Right cardiac atrium (tissue), 5 donors: Measurements from ENCODE around the gene LANCL2. TPM values are rescaled to one million over a fixed set of nuclear protein-coding genes. Genes with fewer than 3 reads are reported as not detected.
A peak's percentile ranks its signal among the peaks of the same experiment; 100 is the strongest.
"Not testable (repeated sequence)": the region's sequence is repeated elsewhere in the genome, so short reads cannot be mapped to it uniquely, and the experiment has no call there.

Source experiments
- ATAC-seq, 2 donors: fragments of 200-7000 bp; cut with Tn5 transposase; one replicate each; pipeline versions ENCODE4 v1.8.0 to v1.9.1; 2020; ENCODE audit warnings: moderate library complexity in 2 of 2, mild to moderate bottlenecking in 1 of 2
- DNase-seq, 3 donors: peaks; one replicate each; pipeline ENCODE4 v3.0.0-alpha.2; 2020
- H3K27ac ChIP-seq: one replicate; pipeline ENCODE4 v1.5.1; 2013; ENCODE audit warnings: mild to moderate bottlenecking, low read length, control low read depth, moderate library complexity
- H3K27me3 ChIP-seq: one replicate; pipeline ENCODE4 v1.6.1; 2013; ENCODE audit not compliant: control insufficient read depth, insufficient read depth
- H3K4me1 ChIP-seq: one replicate; pipeline ENCODE4 v1.6.1; 2013; ENCODE audit warnings: low read length; ENCODE audit not compliant: control insufficient read depth, insufficient read depth
- H3K4me3 ChIP-seq: one replicate; pipeline ENCODE4 v1.5.1; 2013; ENCODE audit warnings: low read length, control low read depth
- H3K9me3 ChIP-seq: one replicate; pipeline ENCODE4 v1.6.1; 2013; ENCODE audit warnings: low read length; ENCODE audit not compliant: control insufficient read depth
- WGBS: extraction: QIAGEN DNeasy Blood & Tissue Kit; methylation state at CpG from one replicate; pipeline ENCODE4 v1.1.7; 2013; 5-methylcytosine and 5-hydroxymethylcytosine counted together
- intact Hi-C, 4 donors: fragments of 100-400 bp; cut with DNase I; formaldehyde crosslinking; loops; one replicate each; pipeline versions ENCODE4 v1.11.0 to v1.14.0; 2022 to 2023
- polyA plus RNA-seq: library from polyadenylated mRNA; stranded (reverse); fragments of 200-250 nt; gene quantifications from one replicate; pipeline ENCODE4 v1.2.3, GENCODE V29; 2013
- total RNA-seq, 4 donors: library from RNA; stranded (reverse); fragmentation: NEBNext Ultra II Directional; extraction: Animal tissue kit (Norgen Biotek cat#: 25700); gene quantifications; one replicate each; pipeline ENCODE4 v1.2.1, GENCODE V29; 2021
- donor health status: healthy with polysubstance abuse.
- donor health status: DM: no; HTN: yes; CAD: no.
- donor health status: DM: no; HTN: no; CAD: no.
- donor health status: DM: no; HTN: yes; CAD: no; lungs with severe emphysema.
- donor health status: DM: yes; HTN: yes; CAD: no.

The LANCL2 gene
- total and polyA plus RNA-seq, 5 donors, result 4.2 to 9.9 (median 8.7) TPM

DNA sequence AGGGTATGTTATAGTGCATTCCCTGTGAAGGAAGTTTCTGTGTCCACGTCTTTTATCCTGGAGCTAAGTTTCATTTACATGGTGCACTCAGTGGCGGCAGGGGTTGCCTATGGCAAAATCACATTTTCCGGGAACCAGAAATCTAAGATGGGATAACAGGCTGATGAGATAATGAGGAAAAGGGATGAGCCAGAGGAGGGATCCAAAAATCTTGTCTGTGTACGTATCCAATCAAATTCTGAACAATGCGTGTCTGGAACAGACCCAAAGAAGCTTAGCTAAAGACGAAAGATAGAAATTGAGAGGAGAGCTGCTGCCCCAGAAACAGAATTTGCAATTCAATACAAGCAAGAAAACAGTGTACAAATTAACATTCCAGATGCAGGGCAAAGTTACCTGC lies 16.1 kb downstream of the LANCL2 start:
- 81% methylated on average over 6 of the region's 6 CpGs for WGBS
- H3K4me3 ChIP-seq, result no peak overlapping the region
- DNase-seq, result no peak
- intact Hi-C loops, result no loop called here
- no peaks in the 10 kb centered on the region for H3K9me3 ChIP-seq
- H3K4me1 ChIP-seq, result no peaks in the 10 kb centered on the region
- no peak for ATAC-seq
- no peaks in the 10 kb centered on the region for H3K27me3 ChIP-seq
- H3K27ac ChIP-seq, result no peak overlapping the region

DNA sequence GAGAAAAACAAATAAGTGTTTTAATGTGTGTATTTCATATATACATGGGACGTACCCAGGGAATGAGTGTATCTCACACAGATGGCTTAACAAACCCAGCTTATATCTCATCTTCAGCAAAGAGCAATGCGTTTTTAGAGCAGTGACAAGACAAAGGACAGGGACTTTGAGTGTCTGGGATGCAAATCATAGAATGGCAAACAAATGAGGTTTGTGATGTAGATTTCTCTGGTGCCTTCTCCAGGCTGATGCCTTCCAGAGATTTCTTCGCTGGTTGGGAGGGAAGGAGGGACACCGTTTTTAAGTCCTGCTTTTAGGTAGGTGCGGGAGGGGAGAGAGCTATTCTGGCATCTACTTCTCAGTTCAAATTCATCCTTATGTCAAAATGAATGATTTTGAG lies 16.6 kb downstream of the LANCL2 start:
- Histone ChIP-seq H3K4me3 (no peak overlapping the region), H3K4me1 (no peaks in the 10 kb centered on the region), H3K27me3 (no peaks in the 10 kb centered on the region), H3K27ac (no peak overlapping the region), H3K9me3 (no peaks in the 10 kb centered on the region)
- intact Hi-C loops, result no loop called here
- WGBS, result 93% methylated on average over 5 of the region's 5 CpGs
- DNase-seq (no peak), ATAC-seq (no peak)

DNA sequence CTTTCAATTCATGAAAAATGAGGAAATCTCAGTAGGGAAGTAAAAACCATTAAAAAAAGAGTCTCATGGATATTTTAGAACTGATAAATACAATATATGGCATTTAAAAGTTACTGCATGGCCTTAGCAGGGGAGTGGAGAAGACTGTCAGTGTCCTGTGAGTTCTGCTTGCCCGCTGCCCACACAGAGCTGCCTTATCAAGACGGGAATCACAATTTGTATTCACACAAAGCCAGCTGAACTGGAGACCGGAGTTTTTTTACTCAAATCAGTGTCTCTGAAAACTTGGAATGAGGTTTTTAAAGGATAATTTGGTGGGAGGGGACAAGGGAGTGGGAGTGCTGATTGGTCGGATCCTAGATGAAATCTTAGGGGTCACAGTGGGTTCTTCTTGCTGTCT lies 17.1 kb downstream of the LANCL2 start:
- Histone ChIP-seq H3K9me3 (no peaks in the 10 kb centered on the region), H3K27ac (no peak overlapping the region), H3K4me1 (no peaks in the 10 kb centered on the region), H3K27me3 (no peaks in the 10 kb centered on the region), H3K4me3 (no peak overlapping the region)
- ATAC-seq (no peak), DNase-seq (no peak)
- WGBS, result 93% methylated on average over 4 of the region's 4 CpGs
- intact Hi-C loops, result no loop called here

DNA sequence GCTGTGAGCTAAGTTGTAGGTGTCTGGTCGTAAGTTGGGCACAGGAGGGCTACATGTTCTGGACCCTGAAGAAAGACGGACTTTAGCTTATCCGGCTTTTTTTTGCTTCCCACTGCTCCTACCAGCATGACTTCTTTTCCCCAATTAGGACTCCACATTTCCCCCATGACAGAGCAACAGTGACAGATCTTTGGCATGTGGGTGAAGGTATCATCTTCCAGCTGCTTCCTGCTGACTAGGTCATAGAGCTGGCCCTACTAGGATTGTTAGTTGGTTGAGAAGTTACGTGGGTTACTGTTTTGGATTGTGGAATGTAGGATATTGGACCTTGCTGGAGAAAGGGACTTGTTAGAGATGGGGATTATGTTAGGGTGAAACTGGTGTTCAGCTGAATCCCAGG lies 21.4 kb downstream of the LANCL2 start:
- Histone ChIP-seq H3K27me3 (no peaks in the 10 kb centered on the region), H3K9me3 (no peaks in the 10 kb centered on the region), H3K27ac (no peak overlapping the region), H3K4me3 (no peak overlapping the region), H3K4me1 (no peaks in the 10 kb centered on the region)
- intact Hi-C loops, result no loop called here
- WGBS, result 97% methylated on average over 4 of the region's 4 CpGs
- no peak for ATAC-seq
- DNase-seq, result no peak

DNA sequence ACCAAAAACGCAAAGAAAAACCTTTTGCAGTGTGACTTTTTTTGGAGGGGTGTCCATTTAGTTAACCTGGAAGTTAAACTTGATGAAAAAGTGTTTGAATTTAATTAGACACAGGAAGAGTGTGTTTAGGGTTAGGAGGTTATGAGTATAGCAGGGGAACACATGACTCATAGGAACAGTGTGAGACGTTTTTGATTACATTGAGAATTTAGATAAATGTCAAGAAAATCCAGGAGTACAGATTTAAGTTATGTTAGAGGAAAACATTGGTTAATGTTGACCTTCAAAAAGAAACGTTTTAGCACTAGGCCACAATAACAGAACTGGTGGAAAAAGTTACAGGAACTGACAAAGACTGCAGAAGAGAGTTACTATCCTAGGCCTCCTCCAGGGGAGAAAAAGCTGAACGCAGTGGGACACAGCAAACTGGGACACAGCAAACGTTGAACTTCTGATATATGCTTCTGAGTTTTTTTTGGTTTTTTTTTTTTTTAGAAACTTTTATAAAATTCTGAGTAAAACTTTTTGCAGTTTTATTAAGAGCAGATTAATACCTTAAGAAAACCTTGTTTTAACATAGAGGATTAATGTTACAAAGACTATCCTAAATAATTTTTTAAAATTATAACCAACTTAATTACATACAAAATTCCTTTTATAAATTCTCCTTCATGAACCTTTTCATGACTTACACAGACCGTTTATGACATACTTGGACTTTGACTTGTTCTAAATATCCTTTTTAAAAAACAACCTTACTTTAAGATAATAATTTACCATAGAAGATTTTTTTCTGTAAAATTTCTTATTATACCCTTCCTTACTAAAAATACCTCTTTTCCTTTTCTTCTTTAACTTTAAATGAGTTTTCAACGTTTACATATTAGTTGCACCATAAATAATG lies 22.2 kb downstream of the LANCL2 start:
- DNase-seq (no peak), ATAC-seq (no peak)
- intact Hi-C loops, result no loop called here
- no peak overlapping the region for H3K4me3 ChIP-seq
- no peak overlapping the region for H3K27ac ChIP-seq
- no peaks in the 10 kb centered on the region for H3K27me3 ChIP-seq
- no peaks in the 10 kb centered on the region for H3K4me1 ChIP-seq
- 88% methylated on average over 7 of the region's 7 CpGs for WGBS
- H3K9me3 ChIP-seq, result no peaks in the 10 kb centered on the region

DNA sequence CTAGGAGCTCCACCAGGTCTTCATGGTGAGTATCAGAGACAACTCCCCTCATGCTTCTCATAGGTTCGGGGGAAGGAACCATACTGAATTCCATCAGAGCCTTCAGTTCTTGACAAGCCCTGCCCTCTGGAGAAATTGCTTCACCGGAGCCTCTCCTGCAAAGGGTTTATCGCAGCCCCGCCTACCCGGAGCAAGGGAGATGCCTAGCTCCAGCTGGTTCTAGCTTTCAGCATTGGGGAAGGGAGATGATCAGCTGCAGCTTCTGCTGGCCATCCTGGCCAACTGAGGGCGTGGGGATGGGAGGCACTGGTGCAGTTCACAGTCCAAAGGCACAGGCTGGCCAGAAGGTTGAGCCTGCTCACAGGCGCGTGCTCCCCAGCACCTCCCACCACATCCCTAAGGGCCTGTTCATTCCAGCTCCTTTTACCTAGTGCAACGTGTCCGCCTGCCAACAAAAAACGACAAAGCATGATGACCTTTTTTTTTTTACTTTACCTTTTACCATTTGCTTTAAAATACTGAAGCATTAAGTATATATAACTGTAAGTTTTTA lies 31.2 kb downstream of the LANCL2 start:
- intact Hi-C loops, result no loop called here
- DNase-seq (no peak), ATAC-seq (no peak)
- Histone ChIP-seq H3K27ac (no peak overlapping the region), H3K4me3 (no peak overlapping the region), H3K9me3 (no peaks in the 10 kb centered on the region), H3K27me3 (no peaks in the 10 kb centered on the region), H3K4me1 (no peaks in the 10 kb centered on the region)
- 89% methylated on average over 11 of the region's 11 CpGs for WGBS

DNA sequence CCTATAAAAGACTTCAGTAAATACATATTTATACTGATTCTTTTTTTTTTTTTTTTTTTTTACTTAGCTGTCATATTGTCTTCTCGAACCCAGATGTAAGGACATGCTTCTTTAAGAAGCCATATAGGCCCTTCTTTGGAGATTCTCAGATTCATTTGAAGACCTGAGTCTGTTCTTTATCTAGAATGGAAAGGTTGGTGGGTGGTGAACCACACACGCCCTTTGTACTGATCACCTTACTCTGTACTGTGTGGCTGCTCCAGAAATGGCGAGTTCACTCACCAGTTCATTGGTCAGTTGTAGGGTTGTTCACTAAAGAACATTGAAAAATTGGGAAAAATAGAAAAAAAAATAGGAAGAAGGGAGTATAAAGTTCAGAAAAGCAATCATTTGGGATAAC lies 32.5 kb downstream of the LANCL2 start:
- Histone ChIP-seq H3K27me3 (no peaks in the 10 kb centered on the region), H3K27ac (no peak overlapping the region), H3K4me1 (no peaks in the 10 kb centered on the region), H3K9me3 (no peaks in the 10 kb centered on the region), H3K4me3 (no peak overlapping the region)
- intact Hi-C loops, result no loop called here
- no peak for ATAC-seq
- 94% methylated on average over 3 of the region's 3 CpGs for WGBS
- DNase-seq, result no peak

DNA sequence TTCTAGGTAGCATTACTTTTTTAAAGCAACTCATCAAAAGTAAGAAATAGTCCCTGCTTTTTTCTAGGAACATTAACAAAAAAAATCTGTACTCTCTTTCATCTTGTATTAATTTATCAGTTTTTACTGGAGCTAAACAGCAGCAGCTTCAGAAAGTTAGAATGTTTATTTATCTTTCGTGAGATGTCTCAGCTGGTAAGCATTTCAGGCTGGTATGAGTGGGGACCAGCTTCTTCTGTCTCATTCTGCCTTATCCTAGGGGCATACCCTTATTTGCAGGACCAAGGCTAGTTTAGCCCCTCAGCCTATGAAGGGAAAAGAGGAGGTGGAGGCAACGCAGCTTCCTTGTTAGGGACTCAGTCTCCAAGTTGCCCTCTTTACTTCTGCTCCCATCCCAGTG lies 35.1 kb downstream of the LANCL2 start:
- ATAC-seq (no peak), DNase-seq (no peak)
- Histone ChIP-seq H3K4me3 (no peak overlapping the region), H3K9me3 (no peaks in the 10 kb centered on the region), H3K4me1 (no peaks in the 10 kb centered on the region), H3K27me3 (no peaks in the 10 kb centered on the region), H3K27ac (no peak overlapping the region)
- WGBS, result 93% methylated on average over 2 of the region's 2 CpGs
- intact Hi-C loops, result no loop called here

DNA sequence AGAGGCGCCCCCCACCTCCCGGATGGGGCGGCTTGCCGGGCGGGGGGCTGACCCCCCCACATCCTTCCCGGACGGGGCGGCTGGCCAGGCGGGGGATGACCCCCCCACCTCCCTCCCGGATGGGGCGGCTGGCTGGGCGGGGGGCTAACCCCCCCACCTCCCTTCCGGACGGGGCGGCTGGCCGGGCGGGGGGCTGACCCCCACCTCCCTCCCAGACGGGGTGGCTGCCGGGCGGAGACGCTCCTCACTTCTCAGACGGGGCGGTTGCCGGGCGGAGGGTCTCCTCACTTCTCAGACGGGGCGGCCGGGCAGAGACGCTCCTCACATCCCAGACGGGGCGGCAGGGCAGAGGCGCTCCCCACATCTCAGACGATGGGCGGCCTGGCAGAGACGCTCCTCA lies 37.4 kb downstream of the LANCL2 start:
- ATAC-seq, intact Hi-C loops, H3K4me3 ChIP-seq, H3K9me3 ChIP-seq, H3K27me3 ChIP-seq, H3K27ac ChIP-seq, H3K4me1 ChIP-seq: not testable (repeated sequence)
- WGBS, result 93% methylated on average over 23 of the region's 35 CpGs
- peak in 1 of 3 donors; percentile 51 for DNase-seq

DNA sequence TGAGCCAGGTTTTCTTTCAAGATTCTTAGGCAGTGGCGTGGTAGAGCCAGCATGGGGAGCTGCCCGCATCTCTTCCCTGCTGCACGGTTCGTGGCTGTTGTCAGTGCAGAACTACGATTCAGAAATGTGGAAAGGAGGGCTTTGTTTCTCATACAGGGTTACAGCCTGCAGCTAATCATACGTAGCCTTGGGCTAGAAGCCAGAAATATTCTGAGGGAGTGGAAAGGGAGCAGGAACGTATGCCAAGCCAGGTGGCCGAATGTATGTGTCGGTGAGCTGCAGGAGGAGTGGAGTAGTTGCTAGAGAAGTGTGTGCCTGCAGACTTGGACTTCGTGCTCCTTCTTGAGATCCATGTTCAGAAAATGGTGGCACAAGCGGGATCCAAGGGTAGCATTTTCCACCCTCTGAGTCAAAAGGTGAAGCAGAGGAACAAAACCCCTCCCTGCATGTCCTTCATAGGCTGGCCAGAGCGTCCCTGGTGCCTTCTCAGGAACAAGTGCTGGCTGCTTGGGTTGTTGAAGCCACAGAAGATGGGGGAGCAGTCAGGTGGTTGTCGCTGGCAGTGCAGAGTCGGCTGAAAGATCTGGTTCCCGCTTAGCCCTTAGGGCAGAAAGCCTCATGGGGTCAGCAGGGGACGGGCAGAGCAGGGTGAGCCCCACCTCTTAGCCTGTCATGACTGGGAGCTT lies 40.9 kb downstream of the LANCL2 start:
- intact Hi-C loops, result no loop called here
- Histone ChIP-seq H3K4me3 (no peak overlapping the region), H3K27me3 (no peaks in the 10 kb centered on the region), H3K4me1 (no peaks in the 10 kb centered on the region), H3K27ac (no peak overlapping the region), H3K9me3 (no peaks in the 10 kb centered on the region)
- WGBS, result 85% methylated on average over 16 of the region's 16 CpGs
- DNase-seq (no peak), ATAC-seq (no peak)

DNA sequence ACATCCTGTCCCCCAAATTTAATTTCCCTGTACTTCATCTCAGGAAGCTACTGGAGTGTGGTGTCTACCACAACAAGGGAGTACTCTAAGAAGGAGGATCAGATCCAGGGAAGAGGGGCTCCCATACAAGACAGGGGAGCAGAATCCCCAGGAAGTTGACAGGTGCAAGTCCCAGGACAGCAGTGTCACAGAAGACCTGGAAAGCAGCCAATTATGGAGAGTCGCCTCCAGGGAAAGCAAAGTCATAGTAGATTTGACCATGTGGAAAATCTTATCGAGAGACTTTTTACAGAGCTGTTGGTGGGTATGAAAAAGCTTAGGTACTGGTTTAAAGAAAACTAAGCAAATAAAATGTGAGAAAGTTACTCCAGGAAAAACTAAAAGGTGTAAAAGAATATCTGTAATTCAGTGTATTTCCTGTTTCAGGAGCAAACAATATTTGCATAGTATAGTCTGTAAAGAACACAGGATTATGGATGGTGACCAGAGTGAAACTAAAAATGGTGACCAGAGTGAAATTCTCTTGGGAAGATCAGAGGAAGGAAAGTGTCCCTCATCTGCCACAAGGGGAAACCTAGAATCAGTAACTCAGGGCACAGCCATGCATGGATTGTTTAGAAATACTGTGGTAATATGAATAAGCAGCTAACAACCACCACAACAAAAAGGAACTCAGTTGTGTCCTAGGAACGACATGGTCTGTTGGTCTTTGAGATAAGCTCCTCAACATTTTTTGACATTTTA lies 44.5 kb downstream of the LANCL2 start:
- Histone ChIP-seq H3K27me3 (no peaks in the 10 kb centered on the region), H3K27ac (no peak overlapping the region), H3K4me1 (no peaks in the 10 kb centered on the region), H3K4me3 (no peak overlapping the region), H3K9me3 (no peaks in the 10 kb centered on the region)
- DNase-seq (no peak), ATAC-seq (no peak)
- 56% methylated on average over 3 of the region's 3 CpGs for WGBS
- intact Hi-C loops, result no loop called here
